Measurements from ENCODE around the gene EML1. TPM values are rescaled to one million over a fixed set of nuclear protein-coding genes. Genes with fewer than 3 reads are reported as not detected.
"Not testable (repeated sequence)": the region's sequence is repeated elsewhere in the genome, so short reads cannot be mapped to it uniquely, and the experiment has no call there.

The EML1 gene
- total and polyA plus RNA-seq, 7 donors: 3.1 to 40.4 (median 7.5) TPM

DNA sequence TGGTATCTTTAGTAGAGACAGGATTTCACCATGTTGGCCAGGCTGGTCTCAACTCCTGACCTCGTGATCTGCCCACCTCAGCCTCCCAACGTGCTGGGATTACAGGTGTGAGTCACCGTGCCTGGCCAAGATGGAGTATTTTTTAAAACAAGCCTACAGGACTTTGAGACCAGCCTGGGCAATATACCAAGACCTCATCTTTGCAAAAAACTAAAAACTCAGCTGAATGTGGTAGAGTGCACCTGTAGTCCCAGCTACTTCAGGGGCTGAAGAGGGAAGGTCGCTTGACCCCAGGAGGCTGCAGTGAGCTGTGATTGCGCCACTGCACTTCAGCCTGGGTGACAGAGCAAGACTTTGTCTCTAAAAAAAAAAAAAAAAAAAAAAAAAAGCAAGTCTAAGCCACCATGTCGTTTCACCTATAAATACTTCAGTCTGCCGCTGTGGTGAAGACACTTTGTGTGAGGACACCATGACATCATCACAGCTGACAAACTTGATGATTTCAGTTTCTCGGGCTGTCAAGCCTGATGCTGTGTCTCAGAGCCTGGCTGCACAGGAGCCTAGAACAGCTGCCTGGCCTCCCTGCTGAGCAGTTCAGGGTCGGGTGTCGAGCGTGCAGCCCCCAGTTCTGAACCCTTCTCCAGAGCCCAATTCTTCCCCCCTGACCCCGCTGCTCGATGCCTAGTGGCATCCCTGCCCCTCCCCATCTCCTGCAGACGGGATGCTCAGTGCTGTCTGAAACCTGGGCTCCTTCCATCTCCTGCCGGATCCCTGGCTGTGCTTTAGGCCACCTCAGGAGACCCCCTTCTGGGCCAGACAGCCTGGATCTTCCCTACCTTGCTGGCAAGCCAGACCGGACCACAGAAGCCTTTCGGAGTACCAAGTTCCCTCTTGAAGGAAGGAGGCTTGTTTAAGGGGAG, 152.8 kb downstream of the EML1 start:
- H3K27ac ChIP-seq: no peak overlapping the region
- H3K27me3 ChIP-seq (ENCODE audit: insufficient read depth in 3 of 3, low read length in 2 of 3): peaks cover 0 to 7% (median 5%) of the 10 kb centered on the region in 3 donors
- no peak for DNase-seq
- TF ChIP-seq CTCF (IDR thresholded peaks at IDR 0.05): no peak
- WGBS, 3 donors: 37 to 45% (median 40%) methylated on average over 17 of the region's 17 CpGs
- no peaks in the 10 kb centered on the region for H3K9me3 ChIP-seq
- peak in 3 of 4 donors; percentile 42 to 50 (median 46) for ATAC-seq
- peaks cover 0 to 23% of the 10 kb centered on the region in 2 donors for H3K36me3 ChIP-seq (ENCODE audit: insufficient read depth in 1 of 2, low read depth in 1 of 2)
- peaks cover 19% of the 10 kb centered on the region for H3K4me1 ChIP-seq
- intact Hi-C loops (cut with DNase I): no loop called here
- no peak overlapping the region for H3K4me3 ChIP-seq

DNA sequence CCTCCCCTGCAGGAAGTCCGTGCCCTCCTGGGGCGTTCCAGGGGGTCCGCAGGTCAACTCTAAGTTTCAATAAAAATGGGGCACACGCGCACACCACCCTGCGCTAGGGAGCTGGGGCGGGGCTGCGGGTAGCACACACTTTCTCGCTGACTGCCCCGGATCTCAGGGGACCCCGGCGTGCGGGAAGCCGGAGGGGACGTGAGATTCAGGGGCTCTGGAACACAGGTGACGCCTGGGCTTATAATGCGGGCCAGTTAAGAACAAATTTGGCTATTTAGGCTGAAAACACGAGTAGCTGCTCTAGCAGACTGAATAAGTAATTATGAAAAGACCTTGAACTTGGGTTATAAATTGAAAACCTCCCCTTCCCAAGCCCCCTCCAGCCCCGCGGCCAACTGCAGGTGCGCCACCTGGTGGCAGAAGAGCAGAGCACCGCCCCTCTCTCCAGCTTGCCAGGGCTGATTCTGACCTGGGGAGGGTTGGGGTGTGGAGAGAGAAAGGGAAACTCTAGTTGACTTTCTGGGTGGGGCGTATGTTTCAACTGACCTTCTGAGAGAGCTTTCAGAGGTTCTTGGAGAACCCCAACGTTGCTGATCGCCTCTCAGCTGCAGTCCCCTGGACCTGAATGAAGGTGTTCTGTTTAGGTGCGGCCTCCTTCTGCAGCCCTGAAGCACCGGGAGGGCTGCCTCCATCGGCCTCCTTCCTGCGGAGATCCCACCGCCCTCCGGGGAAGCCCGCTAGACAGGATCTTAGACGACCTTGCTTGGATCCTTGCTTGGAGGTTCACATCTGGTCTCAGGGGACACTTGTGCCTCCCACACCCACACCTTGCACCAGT, 153.7 kb downstream of the EML1 start:
- ATAC-seq (peak; percentile 41 to 81 (median 67)), DNase-seq (no peak)
- peak; percentile 82 for TF ChIP-seq CTCF (IDR thresholded peaks at IDR 0.05)
- Histone ChIP-seq H3K27me3 (ENCODE audit: insufficient read depth in 3 of 3, low read length in 2 of 3) (peaks cover 0 to 16% (median 7%) of the 10 kb centered on the region in 3 donors), H3K27ac (no peak overlapping the region), H3K4me1 (peaks cover 19% of the 10 kb centered on the region), H3K9me3 (no peaks in the 10 kb centered on the region), H3K4me3 (peak overlapping the region; percentile 13), H3K36me3 (ENCODE audit: insufficient read depth in 1 of 2, low read depth in 1 of 2) (peaks cover 0 to 15% of the 10 kb centered on the region in 2 donors)
- 25 to 30% (median 26%) methylated on average over 33 of the region's 33 CpGs for WGBS, 3 donors
- intact Hi-C loops (cut with DNase I): no loop called here

DNA sequence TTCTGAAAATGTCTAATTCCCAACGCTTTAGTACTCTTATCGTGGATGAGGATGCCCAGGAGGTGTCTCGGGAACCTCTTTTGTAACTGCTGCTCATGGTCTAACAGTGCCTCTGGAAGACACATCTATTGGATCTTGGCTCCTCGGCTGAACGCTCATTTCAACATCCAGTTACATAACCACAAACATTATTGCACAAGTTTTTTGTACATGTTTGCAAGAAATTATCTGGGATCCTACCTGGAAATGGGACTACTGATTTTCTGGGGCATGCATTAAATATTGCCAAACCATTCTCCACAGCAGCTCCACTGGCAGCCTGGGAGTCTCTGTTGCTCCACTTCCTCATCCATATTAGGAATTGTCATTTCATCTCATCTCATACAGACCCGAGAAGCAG, 154.5 kb downstream of the EML1 start:
- Histone ChIP-seq H3K4me3 (no peak overlapping the region), H3K36me3 (ENCODE audit: insufficient read depth in 1 of 2, low read depth in 1 of 2) (peaks cover 0 to 6% of the 10 kb centered on the region in 2 donors), H3K27ac (no peak overlapping the region), H3K9me3 (no peaks in the 10 kb centered on the region), H3K27me3 (ENCODE audit: insufficient read depth in 3 of 3, low read length in 2 of 3) (peaks cover 0 to 16% (median 7%) of the 10 kb centered on the region in 3 donors), H3K4me1 (peaks cover 19% of the 10 kb centered on the region)
- ATAC-seq (peak in 1 of 4 donors; percentile 63), DNase-seq (no peak)
- TF ChIP-seq CTCF (IDR thresholded peaks at IDR 0.05): no peak
- 54 to 73% (median 58%) methylated on average over 6 of the region's 6 CpGs for WGBS, 3 donors
- intact Hi-C loops (cut with DNase I): no loop called here

DNA sequence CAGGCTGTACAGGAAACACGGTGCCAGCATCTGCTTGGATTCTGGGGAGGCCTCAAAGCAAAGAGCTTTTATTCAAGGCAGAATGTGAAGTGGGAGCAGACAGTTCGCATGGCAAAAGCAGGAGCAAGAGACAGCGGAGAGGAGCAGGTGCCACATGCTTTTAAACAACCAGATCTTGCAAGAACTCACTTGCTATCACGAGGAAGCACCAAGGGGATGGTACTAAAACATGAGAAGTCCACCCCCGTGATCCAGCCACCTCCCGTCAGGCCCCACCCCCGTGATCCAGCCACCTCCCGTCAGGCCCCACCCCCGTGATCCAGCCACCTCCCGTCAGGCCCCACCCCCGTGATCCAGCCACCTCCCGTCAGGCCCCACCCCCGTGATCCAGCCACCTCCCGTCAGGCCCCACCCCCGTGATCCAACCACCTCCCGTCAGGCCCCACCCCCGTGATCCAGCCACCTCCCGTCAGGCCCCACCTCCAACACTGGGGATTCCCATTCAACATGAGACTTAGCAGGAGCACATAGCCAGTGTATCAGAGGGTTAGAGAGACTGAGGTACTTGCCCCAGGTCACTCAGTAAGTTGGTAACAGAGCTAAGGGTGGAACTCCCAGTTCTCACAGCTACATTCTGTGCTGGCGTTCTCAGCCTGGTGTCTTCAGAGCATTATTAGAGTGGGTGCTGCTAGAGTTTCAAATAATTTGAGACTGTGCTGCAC, 156.0 kb downstream of the EML1 start:
- intact Hi-C loops (cut with DNase I); H3K36me3 ChIP-seq (ENCODE audit: insufficient read depth in 1 of 2, low read depth in 1 of 2); H3K4me3 ChIP-seq; H3K9me3 ChIP-seq; H3K27ac ChIP-seq; DNase-seq: not testable (repeated sequence)
- WGBS, 3 donors: 28 to 32% (median 28%) methylated on average over 11 to 14 of the region's 19 CpGs
- Histone ChIP-seq H3K4me1 (peaks cover 19% of the 10 kb centered on the region), H3K27me3 (ENCODE audit: insufficient read depth in 3 of 3, low read length in 2 of 3) (peaks cover 0 to 16% (median 7%) of the 10 kb centered on the region in 3 donors)
- ATAC-seq: peak in 2 of 4 donors; percentile 46 to 67
